H1 (cell line): ENCODE data around the gene GRIA2.
A peak's percentile ranks its signal among the peaks of the same experiment; 100 is the strongest.

Experiments used
- BACH1 ChIP-seq: IDR thresholded peaks from 2 replicates; pipeline ENCODE4 v1.6.1; 2012; ENCODE audit warnings: low read length, improper control_type of control experiment
- JUND ChIP-seq: IDR thresholded peaks from 2 replicates; pipeline ENCODE4 v1.6.1; 2011; ENCODE audit warnings: mild to moderate bottlenecking, improper control_type of control experiment, low read length
- NANOG ChIP-seq: IDR thresholded peaks from 2 replicates; pipeline ENCODE4 v1.6.1; 2011; ENCODE audit warnings: low read length, low read depth, mild to moderate bottlenecking, inconsistent platforms; ENCODE audit not compliant: insufficient read depth, poor library complexity, severe bottlenecking
- POLR2A ChIP-seq, 2 experiments: IDR thresholded peaks; 1 replicate in 1 of 2; 2 replicates in 1 of 2; pipeline ENCODE4 v1.6.1; 2011; ENCODE audit warnings: low read depth in 2 of 2, low read length in 2 of 2, mild to moderate bottlenecking in 2 of 2; ENCODE audit errors: control extremely low read depth in 1 of 2
- POLR2AphosphoS5 ChIP-seq: IDR thresholded peaks from 2 replicates; pipeline ENCODE4 v1.6.1; 2011; ENCODE audit warnings: low read depth, low read length
- RAD21 ChIP-seq, 2 experiments: IDR thresholded peaks in 1 of 2; conservative IDR thresholded peaks in 1 of 2; 2 replicates each; pipeline ENCODE4 v1.6.1; 2011; ENCODE audit warnings: low read depth in 2 of 2, low read length in 2 of 2, improper control_type of control experiment in 1 of 2, inconsistent platforms in 1 of 2, mild to moderate bottlenecking in 1 of 2, moderate library complexity in 1 of 2
- SAP30 ChIP-seq: fragments of 300-600 bp; sonication (generic); IDR thresholded peaks from 2 replicates; pipeline ENCODE4 v1.7.1; 2012; ENCODE audit warnings: low read length, moderate library complexity, mild to moderate bottlenecking, inconsistent platforms; ENCODE audit not compliant: insufficient read depth, insufficient replicate concordance
- SP4 ChIP-seq: IDR thresholded peaks from 2 replicates; pipeline ENCODE4 v1.6.1; 2012; ENCODE audit warnings: low read length, inconsistent platforms
- TAF1 ChIP-seq: IDR thresholded peaks from 2 replicates; pipeline ENCODE4 v1.6.1; 2011; ENCODE audit warnings: mild to moderate bottlenecking, low read depth, low read length
- TCF12 ChIP-seq: IDR thresholded peaks from 2 replicates; pipeline ENCODE4 v1.6.1; 2011; ENCODE audit warnings: low read depth, mild to moderate bottlenecking, low read length
- TF ChIP-seq, protein P1 (sequence below), 3 experiments: IDR thresholded peaks; 1 replicate in 2 of 3; 2 replicates in 1 of 3; pipeline versions ENCODE4 v1.5.1 to v1.6.1; 2011; ENCODE audit warnings: low read length in 3 of 3, mild to moderate bottlenecking in 3 of 3, inconsistent platforms in 2 of 3, low read depth in 1 of 3, moderate library complexity in 1 of 3; ENCODE audit not compliant: insufficient read depth in 1 of 3; ENCODE audit errors: control extremely low read depth in 1 of 3

DNA sequence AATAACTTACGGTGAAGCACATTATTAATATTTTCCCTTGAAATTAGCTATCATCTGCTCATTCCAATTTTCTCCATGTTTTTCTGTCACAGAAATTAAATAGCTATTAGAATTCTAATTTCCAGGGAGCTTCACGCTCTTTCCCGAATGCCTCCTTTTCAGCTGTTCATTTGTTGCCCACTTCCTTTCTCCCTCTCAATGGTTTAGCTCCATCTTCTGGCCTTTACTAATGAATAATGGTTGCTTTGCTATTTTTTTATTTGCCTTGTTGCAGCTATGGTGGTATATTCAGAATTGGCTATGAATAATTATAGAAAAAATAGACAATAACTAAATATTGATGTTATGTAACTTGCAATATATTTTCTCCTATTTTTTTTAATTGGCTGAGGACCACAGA, 70.5 kb downstream of the GRIA2 start:
- TF ChIP-seq NANOG: no peak
- TF ChIP-seq SAP30: no peak
- TF ChIP-seq POLR2AphosphoS5: no peak
- TF ChIP-seq TCF12: no peak
- no peak for TF ChIP-seq POLR2A (IDR thresholded peaks at IDR 0.05; ENCODE audit: control extremely low read depth in 1 of 2, low read depth in 2 of 2, low read length in 2 of 2)
- TF ChIP-seq, protein P1, sequence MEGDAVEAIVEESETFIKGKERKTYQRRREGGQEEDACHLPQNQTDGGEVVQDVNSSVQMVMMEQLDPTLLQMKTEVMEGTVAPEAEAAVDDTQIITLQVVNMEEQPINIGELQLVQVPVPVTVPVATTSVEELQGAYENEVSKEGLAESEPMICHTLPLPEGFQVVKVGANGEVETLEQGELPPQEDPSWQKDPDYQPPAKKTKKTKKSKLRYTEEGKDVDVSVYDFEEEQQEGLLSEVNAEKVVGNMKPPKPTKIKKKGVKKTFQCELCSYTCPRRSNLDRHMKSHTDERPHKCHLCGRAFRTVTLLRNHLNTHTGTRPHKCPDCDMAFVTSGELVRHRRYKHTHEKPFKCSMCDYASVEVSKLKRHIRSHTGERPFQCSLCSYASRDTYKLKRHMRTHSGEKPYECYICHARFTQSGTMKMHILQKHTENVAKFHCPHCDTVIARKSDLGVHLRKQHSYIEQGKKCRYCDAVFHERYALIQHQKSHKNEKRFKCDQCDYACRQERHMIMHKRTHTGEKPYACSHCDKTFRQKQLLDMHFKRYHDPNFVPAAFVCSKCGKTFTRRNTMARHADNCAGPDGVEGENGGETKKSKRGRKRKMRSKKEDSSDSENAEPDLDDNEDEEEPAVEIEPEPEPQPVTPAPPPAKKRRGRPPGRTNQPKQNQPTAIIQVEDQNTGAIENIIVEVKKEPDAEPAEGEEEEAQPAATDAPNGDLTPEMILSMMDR (IDR thresholded peaks at IDR 0.05; ENCODE audit: control extremely low read depth in 1 of 3, insufficient read depth in 1 of 3, low read depth in 1 of 3, low read length in 3 of 3): peak in 1 of 3 experiments; percentile 20; a peak in 1 of 4 replicates
- no peak for TF ChIP-seq JUND
- no peak for TF ChIP-seq BACH1
- no peak for TF ChIP-seq TAF1
- peak; percentile 39 to 48 for TF ChIP-seq RAD21 (IDR thresholded peaks at IDR 0.05 in 1 of 2, conservative IDR thresholded peaks at IDR 0.05 in 1 of 2; ENCODE audit: low read depth in 2 of 2, low read length in 2 of 2)
- TF ChIP-seq SP4: no peak
